ENCODE results near the gene DLEC1. TPM values are rescaled to one million over a fixed set of nuclear protein-coding genes. Genes with fewer than 3 reads are reported as not detected.

DLEC1 gene
- polyA plus RNA-seq, 1 donor from 2014 or later, result 0.25 TPM

DNA sequence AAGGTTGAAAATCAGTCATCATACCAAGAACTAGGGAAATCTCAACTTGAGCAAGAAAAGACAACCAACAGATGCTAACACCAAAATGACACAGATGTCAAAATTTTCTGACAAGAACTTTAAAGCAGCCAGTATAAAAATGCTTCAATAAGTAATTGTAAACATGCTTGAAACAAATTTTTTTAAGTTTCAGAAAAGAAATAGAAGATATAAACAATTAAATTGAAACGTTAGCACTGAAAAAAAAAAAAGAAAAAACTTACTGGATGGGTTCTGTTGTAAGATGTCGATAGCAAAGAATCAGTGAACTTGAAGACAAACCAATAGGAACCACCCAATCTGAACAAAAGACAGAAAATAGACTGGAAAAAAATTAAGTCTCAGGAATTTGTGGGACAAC is 107.5 kb downstream of the DLEC1 start:
- Histone ChIP-seq H3K27ac (ENCODE audit: low read length) (no peak overlapping the region), H4K20me1 (ENCODE audit: insufficient read depth) (no peaks in the 10 kb centered on the region), H3K36me3 (ENCODE audit: insufficient read depth, low read length) (no peaks in the 10 kb centered on the region), H3F3A (ENCODE audit: insufficient read depth, low read length, poor library complexity, severe bottlenecking) (no peaks in the 10 kb centered on the region), H3K4me3 (ENCODE audit: low read length) (no peak overlapping the region), H3K79me2 (replicated peaks; ENCODE audit: insufficient read depth, low read length) (no peaks in the 10 kb centered on the region), H3K9me3 (ENCODE audit: low read length) (no peaks in the 10 kb centered on the region), H3K27me3 (ENCODE audit: insufficient read depth, low read depth, low read length) (no peaks in the 10 kb centered on the region), H2AFZ (ENCODE audit: low read depth, low read length) (no peak overlapping the region), H3K9ac (ENCODE audit: low read length) (no peak overlapping the region), H3K9me2 (ENCODE audit: insufficient read depth, low read length) (no peaks in the 10 kb centered on the region), H3K4me2 (ENCODE audit: low read length) (no peak overlapping the region)
- TF ChIP-seq TAF1 (IDR thresholded peaks at IDR 0.05; ENCODE audit: low read depth) (no peak), MXI1 (conservative IDR thresholded peaks at IDR 0.05; ENCODE audit: poor library complexity, severe bottlenecking) (no peak), EZH2 (IDR thresholded peaks at IDR 0.05; ENCODE audit: borderline replicate concordance, insufficient read depth, low read length, poor library complexity, severe bottlenecking) (no peak), CTCF (IDR thresholded peaks at IDR 0.05; ENCODE audit: poor library complexity, severe bottlenecking) (no peak), RAD21 (conservative IDR thresholded peaks at IDR 0.05) (no peak), EP300 (conservative IDR thresholded peaks at IDR 0.05; ENCODE audit: poor library complexity, severe bottlenecking) (no peak), REST (IDR thresholded peaks at IDR 0.05; ENCODE audit: borderline replicate concordance) (no peak), POLR2AphosphoS5 (IDR thresholded peaks at IDR 0.05) (no peak)

DNA sequence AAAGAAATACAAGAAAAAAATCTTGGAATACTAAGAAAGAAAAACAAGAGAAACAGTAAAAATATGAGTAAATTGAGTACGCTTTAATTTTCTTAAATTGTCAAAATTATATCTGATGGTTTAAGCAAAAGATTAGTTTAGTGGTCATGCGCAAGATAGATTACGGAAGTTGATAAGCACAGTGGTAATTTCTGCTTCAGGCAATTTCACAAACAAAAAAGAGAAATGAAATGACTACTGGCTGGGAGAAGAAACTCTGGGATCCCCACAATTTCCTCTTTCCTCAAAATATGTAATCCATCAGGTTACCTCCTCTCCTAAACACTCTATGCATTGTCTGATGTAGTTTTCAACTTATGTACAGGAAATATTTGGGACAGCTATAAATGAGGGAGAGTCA is 108.4 kb downstream of the DLEC1 start:
- H3K9me3 ChIP-seq (ENCODE audit: low read length), result no peaks in the 10 kb centered on the region
- no peaks in the 10 kb centered on the region for H3K9me2 ChIP-seq (ENCODE audit: insufficient read depth, low read length)
- no peak overlapping the region for H3K9ac ChIP-seq (ENCODE audit: low read length)
- H3K27ac ChIP-seq (ENCODE audit: low read length), result no peak overlapping the region
- H3K27me3 ChIP-seq (ENCODE audit: insufficient read depth, low read depth, low read length), result no peaks in the 10 kb centered on the region
- no peaks in the 10 kb centered on the region for H4K20me1 ChIP-seq (ENCODE audit: insufficient read depth)
- H3K4me3 ChIP-seq (ENCODE audit: low read length), result no peak overlapping the region
- no peaks in the 10 kb centered on the region for H3K36me3 ChIP-seq (ENCODE audit: insufficient read depth, low read length)
- no peak overlapping the region for H2AFZ ChIP-seq (ENCODE audit: low read depth, low read length)
- no peaks in the 10 kb centered on the region for H3K79me2 ChIP-seq (replicated peaks; ENCODE audit: insufficient read depth, low read length)
- H3K4me2 ChIP-seq (ENCODE audit: low read length), result no peak overlapping the region
- TF ChIP-seq EP300 (conservative IDR thresholded peaks at IDR 0.05; ENCODE audit: poor library complexity, severe bottlenecking), result no peak
- TF ChIP-seq MXI1 (conservative IDR thresholded peaks at IDR 0.05; ENCODE audit: poor library complexity, severe bottlenecking), result no peak
- no peak for TF ChIP-seq TAF1 (IDR thresholded peaks at IDR 0.05; ENCODE audit: low read depth)
- TF ChIP-seq EZH2 (IDR thresholded peaks at IDR 0.05; ENCODE audit: borderline replicate concordance, insufficient read depth, low read length, poor library complexity, severe bottlenecking), result no peak
- TF ChIP-seq REST (IDR thresholded peaks at IDR 0.05; ENCODE audit: borderline replicate concordance), result no peak
- TF ChIP-seq POLR2AphosphoS5 (IDR thresholded peaks at IDR 0.05), result no peak
- no peak for TF ChIP-seq RAD21 (conservative IDR thresholded peaks at IDR 0.05)
- TF ChIP-seq SMC3 (conservative IDR thresholded peaks at IDR 0.05; ENCODE audit: poor library complexity), result no peak
- TF ChIP-seq CTCF (IDR thresholded peaks at IDR 0.05; ENCODE audit: poor library complexity, severe bottlenecking), result no peak
- no peaks in the 10 kb centered on the region for H3F3A ChIP-seq (ENCODE audit: insufficient read depth, low read length, poor library complexity, severe bottlenecking)
